ENCODE data around the gene PHC3.

The PHC3 gene

GRCh38 chr3:170154569-170155143 lies 26.9 kb downstream of the PHC3 start:
- no peak overlapping the region for H3K4me3 ChIP-seq (ENCODE audit: extremely low read depth, insufficient read depth, low read length, poor library complexity, severe bottlenecking)
- WGBS, 2 experiments (ENCODE audit: insufficient coverage in 2 of 2), result 89 to 94% methylated on average over 2 of the region's 3 CpGs
- H3K9me3 ChIP-seq (ENCODE audit: control insufficient read depth, low read length), result no peaks in the 10 kb centered on the region
- peak overlapping the region; percentile 36 for H3K27ac ChIP-seq (ENCODE audit: low read depth, low read length, severe bottlenecking)
- no peaks in the 10 kb centered on the region for H3K4me1 ChIP-seq (ENCODE audit: control insufficient read depth, insufficient read depth, low read length, poor library complexity, severe bottlenecking)
- H3K36me3 ChIP-seq (ENCODE audit: control insufficient read depth, insufficient read depth, low read length), result peaks cover 56% of the 10 kb centered on the region

GRCh38 chr3:170154084-170154483 lies 27.4 kb downstream of the PHC3 start:
- Histone ChIP-seq H3K36me3 (ENCODE audit: control insufficient read depth, insufficient read depth, low read length) (peaks cover 58% of the 10 kb centered on the region), H3K9me3 (ENCODE audit: control insufficient read depth, low read length) (no peaks in the 10 kb centered on the region), H3K4me1 (ENCODE audit: control insufficient read depth, insufficient read depth, low read length, poor library complexity, severe bottlenecking) (no peaks in the 10 kb centered on the region), H3K27ac (ENCODE audit: low read depth, low read length, severe bottlenecking) (no peak overlapping the region), H3K4me3 (ENCODE audit: extremely low read depth, insufficient read depth, low read length, poor library complexity, severe bottlenecking) (no peak overlapping the region)
- WGBS, 2 experiments (ENCODE audit: insufficient coverage in 2 of 2), result 80% methylated on average over 1 of the region's 3 CpGs; no CpG with 5 or more reads in 1 of the 2 experiments

- Histone ChIP-seq H3K27ac (ENCODE audit: low read depth, low read length, severe bottlenecking) (no peak overlapping the region), H3K4me1 (ENCODE audit: control insufficient read depth, insufficient read depth, low read length, poor library complexity, severe bottlenecking) (no peaks in the 10 kb centered on the region), H3K36me3 (ENCODE audit: control insufficient read depth, insufficient read depth, low read length) (peaks cover 60% of the 10 kb centered on the region), H3K4me3 (ENCODE audit: extremely low read depth, insufficient read depth, low read length, poor library complexity, severe bottlenecking) (no peak overlapping the region), H3K9me3 (ENCODE audit: control insufficient read depth, low read length) (no peaks in the 10 kb centered on the region)
- WGBS, 2 experiments (ENCODE audit: insufficient coverage in 2 of 2), result 67 to 100% methylated on average over 1 of the region's 2 CpGs
These were observed 30.0 kb downstream of the PHC3 start for GRCh38 chr3:170151536-170151935.

- Histone ChIP-seq H3K27ac (ENCODE audit: low read depth, low read length, severe bottlenecking) (no peak overlapping the region), H3K36me3 (ENCODE audit: control insufficient read depth, insufficient read depth, low read length) (peaks cover 55% of the 10 kb centered on the region), H3K4me1 (ENCODE audit: control insufficient read depth, insufficient read depth, low read length, poor library complexity, severe bottlenecking) (no peaks in the 10 kb centered on the region), H3K9me3 (ENCODE audit: control insufficient read depth, low read length) (no peaks in the 10 kb centered on the region), H3K4me3 (ENCODE audit: extremely low read depth, insufficient read depth, low read length, poor library complexity, severe bottlenecking) (no peak overlapping the region)
- WGBS, 2 experiments (ENCODE audit: insufficient coverage in 2 of 2), result 98% methylated on average over 4 of the region's 5 CpGs; no CpG with 5 or more reads in 1 of the 2 experiments
These were observed 32.5 kb downstream of the PHC3 start for GRCh38 chr3:170149016-170149415.

GRCh38 chr3:170145278-170145677 lies 36.3 kb downstream of the PHC3 start:
- WGBS, 2 experiments (ENCODE audit: insufficient coverage in 2 of 2), result 97 to 100% methylated on average over 3 to 4 of the region's 4 CpGs
- H3K4me1 ChIP-seq (ENCODE audit: control insufficient read depth, insufficient read depth, low read length, poor library complexity, severe bottlenecking), result no peaks in the 10 kb centered on the region
- peaks cover 42% of the 10 kb centered on the region for H3K36me3 ChIP-seq (ENCODE audit: control insufficient read depth, insufficient read depth, low read length)
- H3K9me3 ChIP-seq (ENCODE audit: control insufficient read depth, low read length), result no peaks in the 10 kb centered on the region
- no peak overlapping the region for H3K27ac ChIP-seq (ENCODE audit: low read depth, low read length, severe bottlenecking)
- no peak overlapping the region for H3K4me3 ChIP-seq (ENCODE audit: extremely low read depth, insufficient read depth, low read length, poor library complexity, severe bottlenecking)

GRCh38 chr3:170144437-170144843 lies 37.1 kb downstream of the PHC3 start:
- Histone ChIP-seq H3K9me3 (ENCODE audit: control insufficient read depth, low read length) (no peaks in the 10 kb centered on the region), H3K4me3 (ENCODE audit: extremely low read depth, insufficient read depth, low read length, poor library complexity, severe bottlenecking) (no peak overlapping the region), H3K27ac (ENCODE audit: low read depth, low read length, severe bottlenecking) (no peak overlapping the region), H3K4me1 (ENCODE audit: control insufficient read depth, insufficient read depth, low read length, poor library complexity, severe bottlenecking) (no peaks in the 10 kb centered on the region), H3K36me3 (ENCODE audit: control insufficient read depth, insufficient read depth, low read length) (peaks cover 39% of the 10 kb centered on the region)
- 96 to 100% methylated on average over 3 of the region's 3 CpGs for WGBS, 2 experiments (ENCODE audit: insufficient coverage in 2 of 2)

- no peaks in the 10 kb centered on the region for H3K4me1 ChIP-seq (ENCODE audit: control insufficient read depth, insufficient read depth, low read length, poor library complexity, severe bottlenecking)
- no peaks in the 10 kb centered on the region for H3K9me3 ChIP-seq (ENCODE audit: control insufficient read depth, low read length)
- H3K4me3 ChIP-seq (ENCODE audit: extremely low read depth, insufficient read depth, low read length, poor library complexity, severe bottlenecking), result no peak overlapping the region
- H3K36me3 ChIP-seq (ENCODE audit: control insufficient read depth, insufficient read depth, low read length), result peaks cover 26% of the 10 kb centered on the region
- no peak overlapping the region for H3K27ac ChIP-seq (ENCODE audit: low read depth, low read length, severe bottlenecking)
- no CpG with 5 or more reads among the region's 2 CpGs for WGBS, 2 experiments (ENCODE audit: insufficient coverage in 2 of 2)
These were observed 39.2 kb downstream of the PHC3 start for GRCh38 chr3:170142373-170142772.

GRCh38 chr3:170137986-170138385 lies 43.5 kb downstream of the PHC3 start:
- Histone ChIP-seq H3K9me3 (ENCODE audit: control insufficient read depth, low read length) (no peaks in the 10 kb centered on the region), H3K36me3 (ENCODE audit: control insufficient read depth, insufficient read depth, low read length) (peaks cover 33% of the 10 kb centered on the region), H3K4me1 (ENCODE audit: control insufficient read depth, insufficient read depth, low read length, poor library complexity, severe bottlenecking) (no peaks in the 10 kb centered on the region), H3K27ac (ENCODE audit: low read depth, low read length, severe bottlenecking) (no peak overlapping the region), H3K4me3 (ENCODE audit: extremely low read depth, insufficient read depth, low read length, poor library complexity, severe bottlenecking) (no peak overlapping the region)
- WGBS, 2 experiments (ENCODE audit: insufficient coverage in 2 of 2), result 93 to 95% methylated on average over 3 to 4 of the region's 5 CpGs

GRCh38 chr3:170132335-170132734 lies 49.2 kb downstream of the PHC3 start:
- Histone ChIP-seq H3K9me3 (ENCODE audit: control insufficient read depth, low read length) (no peaks in the 10 kb centered on the region), H3K36me3 (ENCODE audit: control insufficient read depth, insufficient read depth, low read length) (peaks cover 55% of the 10 kb centered on the region), H3K4me1 (ENCODE audit: control insufficient read depth, insufficient read depth, low read length, poor library complexity, severe bottlenecking) (no peaks in the 10 kb centered on the region), H3K4me3 (ENCODE audit: extremely low read depth, insufficient read depth, low read length, poor library complexity, severe bottlenecking) (no peak overlapping the region), H3K27ac (ENCODE audit: low read depth, low read length, severe bottlenecking) (no peak overlapping the region)
- 80 to 100% methylated on average over 1 of the region's 2 CpGs for WGBS, 2 experiments (ENCODE audit: insufficient coverage in 2 of 2)

GRCh38 chr3:170130532-170130931 lies 51.0 kb downstream of the PHC3 start:
- H3K36me3 ChIP-seq (ENCODE audit: control insufficient read depth, insufficient read depth, low read length), result peaks cover 50% of the 10 kb centered on the region

GRCh38 chr3:170128977-170129431 lies 52.5 kb downstream of the PHC3 start:
- Histone ChIP-seq H3K4me3 (ENCODE audit: extremely low read depth, insufficient read depth, low read length, poor library complexity, severe bottlenecking) (no peak overlapping the region), H3K9me3 (ENCODE audit: control insufficient read depth, low read length) (no peaks in the 10 kb centered on the region), H3K27ac (ENCODE audit: low read depth, low read length, severe bottlenecking) (no peak overlapping the region), H3K4me1 (ENCODE audit: control insufficient read depth, insufficient read depth, low read length, poor library complexity, severe bottlenecking) (no peaks in the 10 kb centered on the region), H3K36me3 (ENCODE audit: control insufficient read depth, insufficient read depth, low read length) (peaks cover 39% of the 10 kb centered on the region)
- 80 to 95% methylated on average over 1 of the region's 1 CpG for WGBS, 2 experiments (ENCODE audit: insufficient coverage in 2 of 2)

More at GRCh38 chr3:170130532-170130931, 51.0 kb downstream of the PHC3 start:
- Histone ChIP-seq H3K27ac (ENCODE audit: low read depth, low read length, severe bottlenecking) (no peak overlapping the region), H3K4me3 (ENCODE audit: extremely low read depth, insufficient read depth, low read length, poor library complexity, severe bottlenecking) (no peak overlapping the region), H3K9me3 (ENCODE audit: control insufficient read depth, low read length) (no peaks in the 10 kb centered on the region), H3K4me1 (ENCODE audit: control insufficient read depth, insufficient read depth, low read length, poor library complexity, severe bottlenecking) (no peaks in the 10 kb centered on the region)
